NCI-H2029 (cell line): ENCODE data around the gene GLCE.
A peak's percentile ranks its signal among the peaks of the same experiment; 100 is the strongest.

Source experiments
- DNase-seq: peaks from one replicate; lab custom pipeline; 2025; lab: John Stamatoyannopoulos, UW

The GLCE gene

GRCh38 chr15:69160141-69160993, at the start of gene GLCE:
Gene GLCE, plus strand, starts transcription at chr15:69160635. Its CDS starts 95,172 bp downstream, at chr15:69255807.
- peak; percentile 76 for DNase-seq

GRCh38 chr15:69114331-69114928, 46.0 kb upstream of the GLCE start:
- DNase-seq, result no peak

- no peak for DNase-seq
Observed at GRCh38 chr15:69115031-69115430, 45.4 kb upstream of the GLCE start.

DNA sequence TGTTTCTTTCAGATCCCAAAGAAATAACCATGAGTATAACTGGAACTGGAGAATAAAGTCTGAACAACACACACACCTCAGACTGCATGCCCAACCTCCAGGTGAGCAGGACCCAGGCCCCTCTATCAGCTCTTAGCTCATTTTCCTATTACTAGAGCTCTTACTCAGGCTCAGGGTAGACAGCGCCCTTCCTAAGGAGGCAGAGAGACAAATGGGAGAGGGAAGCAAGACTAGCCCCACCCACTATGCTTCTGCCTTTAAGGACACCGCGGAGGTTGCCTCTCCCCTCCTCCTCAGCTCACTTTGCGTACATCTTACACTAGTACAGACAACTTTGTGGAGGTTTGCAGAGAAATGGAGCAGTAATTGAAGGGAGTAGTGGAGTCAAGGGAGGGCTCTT, 44.0 kb upstream of the GLCE start:
- DNase-seq, result no peak

DNA sequence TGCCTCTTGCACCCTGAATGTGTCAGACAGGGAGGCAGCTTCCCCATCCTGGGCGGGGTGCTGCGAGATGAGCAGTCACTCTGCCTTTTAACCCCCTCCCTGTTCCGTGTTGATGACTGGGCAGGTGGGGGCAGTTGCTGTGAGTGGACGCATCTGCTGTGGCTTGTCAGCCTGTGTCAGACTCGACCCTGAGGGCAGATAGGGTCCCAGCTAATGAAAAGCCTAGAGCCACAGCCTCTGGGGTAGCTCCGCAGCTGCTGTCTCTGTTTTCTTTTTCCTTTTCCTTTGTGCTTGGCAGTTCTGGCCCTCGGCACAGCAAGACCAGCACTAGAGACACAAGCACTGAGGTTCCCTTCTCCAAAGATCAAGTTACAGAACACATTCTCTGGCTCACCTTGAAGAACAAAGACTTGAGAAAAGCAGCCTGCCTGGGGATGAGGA, 43.0 kb upstream of the GLCE start:
- no peak for DNase-seq

- DNase-seq, result no peak
Observed at GRCh38 chr15:69118089-69118488, 42.3 kb upstream of the GLCE start.

DNA sequence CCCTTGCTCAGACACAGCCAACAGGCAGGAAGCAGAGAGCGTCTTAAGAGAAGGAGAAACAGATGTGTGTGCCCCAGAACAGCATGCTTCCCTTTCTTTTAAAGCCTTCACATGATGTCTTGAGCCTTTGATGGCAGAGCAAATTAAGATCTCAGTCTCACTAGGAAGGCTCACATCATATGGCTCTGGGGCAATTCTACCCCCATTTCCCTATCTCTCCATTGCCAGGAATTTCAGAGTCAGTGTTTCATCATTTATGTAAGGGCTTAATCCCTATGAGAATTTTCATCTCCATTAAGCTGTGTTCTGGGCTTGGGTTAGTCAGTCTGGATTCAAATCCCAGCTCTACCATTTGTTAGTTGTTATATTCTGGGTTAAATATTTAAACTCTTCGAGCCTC, 41.4 kb upstream of the GLCE start:
- DNase-seq, result no peak

GRCh38 chr15:69119683-69120395, 40.6 kb upstream of the GLCE start:
- DNase-seq, result no peak

DNA sequence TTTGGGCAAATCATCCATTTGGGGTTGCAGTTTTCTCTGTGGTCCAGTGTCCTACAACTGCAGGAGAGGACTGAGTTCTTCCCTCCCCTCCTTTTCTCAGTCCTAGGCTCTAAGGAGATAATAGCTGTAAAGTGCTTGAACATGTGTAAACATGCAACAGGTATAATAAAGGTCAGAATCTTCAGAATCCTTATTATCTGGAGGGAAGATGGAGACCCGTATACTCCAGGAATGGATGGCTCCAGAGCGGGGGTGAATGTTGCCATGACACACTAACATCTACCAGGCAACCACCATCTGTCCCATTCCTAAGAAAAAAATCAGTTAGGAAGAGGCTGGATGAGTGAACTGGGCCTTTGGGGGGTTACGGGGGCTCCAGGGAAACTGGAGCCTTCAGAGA, 39.7 kb upstream of the GLCE start:
- no peak for DNase-seq

DNA sequence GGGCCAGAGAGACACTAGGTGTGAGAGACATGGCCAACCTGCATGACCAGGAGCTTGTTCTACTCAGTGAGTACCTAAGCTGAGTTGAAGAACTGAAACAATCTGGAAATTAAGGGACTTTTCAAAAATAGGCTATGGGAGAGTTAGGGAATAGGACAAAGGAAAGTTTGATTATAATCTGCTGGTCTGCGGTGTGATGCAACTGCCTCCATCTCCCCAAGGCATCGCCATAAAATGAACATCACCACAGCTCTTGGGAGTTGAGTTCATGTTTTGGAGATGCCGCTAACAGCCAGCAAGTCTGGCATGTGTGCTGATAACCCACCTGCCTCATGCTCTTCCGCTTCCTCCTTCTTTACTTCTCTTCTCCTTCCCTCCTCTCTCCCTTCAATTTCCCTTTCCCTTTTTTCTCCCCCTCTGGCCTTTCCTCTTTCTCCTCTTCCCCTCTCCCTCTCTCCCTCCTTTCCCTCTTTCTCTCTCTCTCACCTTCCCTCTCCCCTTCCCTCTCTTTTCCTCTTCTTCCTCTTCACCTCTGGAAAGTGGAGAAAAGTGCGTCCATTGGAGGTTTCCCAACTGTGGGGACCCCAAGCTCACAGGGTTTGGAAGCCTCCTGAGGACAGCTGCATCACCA, 39.1 kb upstream of the GLCE start:
- no peak for DNase-seq

- DNase-seq, result no peak
Observed at GRCh38 chr15:69125236-69125635, 35.2 kb upstream of the GLCE start.

GRCh38 chr15:69126054-69126469, 34.4 kb upstream of the GLCE start:
- DNase-seq, result no peak

GRCh38 chr15:69127306-69127705, 33.1 kb upstream of the GLCE start:
- no peak for DNase-seq

- DNase-seq, result no peak
Observed at GRCh38 chr15:69128667-69129311, 31.6 kb upstream of the GLCE start.

- DNase-seq, result no peak
Observed at GRCh38 chr15:69131362-69132220, 28.8 kb upstream of the GLCE start.

DNA sequence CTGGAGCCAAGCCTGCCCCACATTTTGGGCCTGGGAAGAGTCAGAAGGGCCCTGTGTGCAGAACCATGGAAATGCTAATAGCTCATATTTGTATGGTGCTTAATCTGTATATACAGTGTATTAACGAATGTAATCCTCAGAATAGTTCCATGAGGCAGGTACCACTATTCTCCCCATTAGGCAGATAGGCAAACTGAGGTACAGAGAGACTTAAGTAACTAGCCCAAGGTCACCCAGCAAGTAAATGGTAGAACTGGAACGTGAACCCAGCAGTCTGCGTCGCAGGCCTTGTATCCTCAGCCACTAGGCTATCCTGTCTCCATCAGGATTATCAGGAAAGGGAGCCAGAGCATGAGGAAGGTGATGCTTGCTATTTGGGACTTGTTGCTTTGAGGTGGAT, 28.0 kb upstream of the GLCE start:
- DNase-seq, result no peak

DNA sequence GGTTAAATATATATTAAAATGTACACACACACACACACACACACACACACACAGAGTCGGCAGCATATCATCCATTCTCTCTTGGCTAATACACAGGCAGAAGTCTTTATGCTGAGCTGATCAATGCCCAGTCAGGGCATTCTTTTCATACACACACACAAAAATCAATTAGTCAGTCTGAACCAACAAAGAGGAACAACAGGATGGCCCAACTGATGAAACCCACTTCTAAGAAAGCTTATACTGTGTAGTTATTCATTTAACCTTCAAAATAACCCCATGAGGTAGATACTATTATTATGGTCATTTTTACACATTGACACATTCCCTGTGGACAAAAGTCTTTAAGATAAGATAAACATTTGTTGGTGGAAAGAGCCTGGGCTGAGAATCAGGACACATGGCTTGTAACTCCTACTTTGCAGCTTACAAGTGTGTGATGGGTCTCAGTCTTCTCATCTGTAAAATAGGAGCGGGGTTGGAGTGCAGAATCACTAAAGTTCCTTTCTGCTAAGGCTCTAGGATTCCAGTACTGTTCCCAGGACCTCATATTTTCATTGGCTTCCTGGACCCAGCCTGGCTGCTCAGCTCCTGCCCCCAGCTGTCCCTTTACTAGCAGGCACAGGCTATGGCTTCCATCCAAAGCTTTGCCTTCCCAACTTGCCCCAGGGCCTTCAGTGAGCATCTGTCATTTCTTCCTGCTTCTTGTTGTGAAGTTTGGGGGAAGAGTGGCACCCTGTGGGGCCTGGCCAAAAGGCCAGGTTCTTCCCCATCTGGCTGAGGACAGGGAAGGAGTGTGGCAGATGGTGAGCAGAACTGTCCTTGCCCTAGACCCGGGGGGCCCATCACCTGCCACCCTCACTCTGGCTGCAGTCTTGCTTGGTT, 27.2 kb upstream of the GLCE start:
- DNase-seq, result no peak

GRCh38 chr15:69133862-69134519, 26.4 kb upstream of the GLCE start:
- DNase-seq, result no peak

- no peak for DNase-seq
Observed at GRCh38 chr15:69134791-69135190, 25.6 kb upstream of the GLCE start.
